Right ventricle myocardium inferior (tissue), 1 donor: ENCODE data around the gene TOGARAM1. TPM values are rescaled to one million over a fixed set of nuclear protein-coding genes. Genes with fewer than 3 reads are reported as not detected.
A peak's percentile ranks its signal among the peaks of the same experiment; 100 is the strongest.

Experiments
- ATAC-seq: fragments of 200-7000 bp; cut with Tn5 transposase; one replicate; pipeline ENCODE4 v1.9.1; 2020; ENCODE audit warnings: mild to moderate bottlenecking, moderate library complexity
- DNase-seq: peaks from one replicate; pipeline ENCODE4 v3.0.0; 2021; ENCODE audit errors: missing footprints
- intact Hi-C: fragments of 100-400 bp; cut with DNase I; formaldehyde crosslinking; loops from one replicate; pipeline ENCODE4 v1.11.0; 2022
- total RNA-seq: library from RNA; stranded (reverse); fragmentation: NEBNext Ultra II Directional; extraction: Animal tissue kit (Norgen Biotek cat#: 25700); gene quantifications from one replicate; pipeline ENCODE4 v1.2.1, GENCODE V29; 2021
- donor health status: DM: no; HTN: yes; CAD: no; lungs with severe emphysema.

TOGARAM1 gene
- total RNA-seq, 1 donor from 2014 or later = 20.5 TPM

DNA sequence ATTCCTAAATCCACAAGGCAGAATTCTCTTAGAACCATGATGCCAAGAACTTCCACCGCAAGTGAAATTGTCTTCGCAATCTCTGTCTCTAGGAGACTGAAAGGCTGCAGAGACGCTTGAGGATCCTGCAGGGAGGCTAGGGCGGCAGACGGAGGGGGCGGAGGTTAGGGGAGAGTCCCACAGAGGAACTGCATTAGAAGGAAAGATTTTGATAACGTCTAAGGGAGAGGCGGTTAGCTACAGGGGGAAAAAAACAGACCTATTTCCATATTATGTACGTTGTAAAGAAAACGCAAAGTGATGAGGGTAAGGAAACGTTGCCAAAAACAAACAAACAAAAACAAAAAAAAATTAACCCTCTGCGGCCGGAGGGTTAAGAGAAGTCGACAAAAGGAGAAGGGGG, 838 bp upstream of the TOGARAM1 start:
- intact Hi-C loops = loop anchor here (5.0 kb wide), 2 partner anchors 49 to 121 kb away; partner anchors contain the start of gene PRPF39
- DNase-seq = peak; percentile 70
- ATAC-seq = peak; percentile 52

DNA sequence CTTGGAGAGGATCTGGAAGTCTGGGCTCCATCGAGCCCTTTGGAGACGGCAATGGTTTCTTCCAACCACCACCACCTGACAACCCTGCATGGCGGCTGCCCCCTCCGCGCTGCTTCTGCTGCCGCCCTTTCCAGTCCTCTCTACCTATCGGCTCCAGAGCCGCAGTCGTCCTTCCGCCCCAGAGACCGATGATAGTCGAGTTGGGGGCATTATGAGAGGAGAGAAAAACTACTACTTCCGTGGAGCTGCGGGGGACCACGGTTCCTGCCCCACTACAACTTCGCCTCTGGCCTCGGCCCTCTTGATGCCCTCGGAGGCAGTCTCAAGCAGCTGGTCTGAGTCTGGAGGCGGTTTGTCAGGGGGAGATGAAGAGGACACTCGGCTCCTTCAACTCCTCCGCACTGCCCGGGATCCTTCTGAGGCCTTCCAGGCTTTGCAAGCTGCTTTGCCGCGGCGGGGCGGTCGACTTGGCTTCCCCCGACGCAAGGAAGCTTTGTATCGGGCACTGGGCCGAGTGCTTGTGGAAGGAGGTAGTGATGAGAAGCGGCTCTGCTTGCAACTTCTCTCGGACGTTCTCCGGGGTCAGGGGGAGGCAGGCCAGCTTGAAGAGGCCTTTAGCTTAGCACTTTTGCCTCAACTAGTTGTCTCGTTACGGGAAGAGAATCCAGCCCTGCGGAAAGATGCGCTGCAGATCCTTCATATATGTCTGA, 499 bp downstream of the TOGARAM1 start:
- intact Hi-C loops = loop anchor here (1.0 to 5.0 kb wide), 4 partner anchors 50 to 172 kb away; partner anchors contain the start of genes FKBP3 and PRPF39
- DNase-seq (peak; percentile 83), ATAC-seq (peak; percentile 45)

DNA sequence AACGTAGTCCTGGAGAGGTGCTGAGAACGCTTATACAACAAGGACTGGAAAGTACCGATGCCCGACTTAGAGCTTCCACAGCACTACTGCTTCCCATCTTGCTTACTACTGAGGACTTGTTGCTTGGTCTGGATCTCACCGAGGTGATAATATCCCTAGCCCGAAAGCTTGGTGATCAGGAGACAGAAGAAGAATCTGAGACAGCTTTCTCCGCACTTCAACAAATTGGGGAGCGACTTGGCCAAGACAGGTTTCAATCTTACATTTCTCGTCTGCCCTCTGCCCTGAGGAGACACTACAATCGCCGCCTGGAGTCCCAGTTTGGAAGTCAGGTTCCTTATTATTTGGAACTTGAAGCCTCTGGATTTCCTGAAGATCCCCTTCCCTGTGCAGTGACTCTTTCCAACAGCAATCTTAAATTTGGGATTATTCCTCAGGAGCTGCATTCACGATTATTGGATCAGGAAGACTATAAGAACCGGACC, 1.1 kb downstream of the TOGARAM1 start:
- ATAC-seq (no peak), DNase-seq (no peak)
- intact Hi-C loops = loop anchor here (2.0 to 5.0 kb wide), 3 partner anchors 51 to 119 kb away; partner anchors contain the start of gene PRPF39

DNA sequence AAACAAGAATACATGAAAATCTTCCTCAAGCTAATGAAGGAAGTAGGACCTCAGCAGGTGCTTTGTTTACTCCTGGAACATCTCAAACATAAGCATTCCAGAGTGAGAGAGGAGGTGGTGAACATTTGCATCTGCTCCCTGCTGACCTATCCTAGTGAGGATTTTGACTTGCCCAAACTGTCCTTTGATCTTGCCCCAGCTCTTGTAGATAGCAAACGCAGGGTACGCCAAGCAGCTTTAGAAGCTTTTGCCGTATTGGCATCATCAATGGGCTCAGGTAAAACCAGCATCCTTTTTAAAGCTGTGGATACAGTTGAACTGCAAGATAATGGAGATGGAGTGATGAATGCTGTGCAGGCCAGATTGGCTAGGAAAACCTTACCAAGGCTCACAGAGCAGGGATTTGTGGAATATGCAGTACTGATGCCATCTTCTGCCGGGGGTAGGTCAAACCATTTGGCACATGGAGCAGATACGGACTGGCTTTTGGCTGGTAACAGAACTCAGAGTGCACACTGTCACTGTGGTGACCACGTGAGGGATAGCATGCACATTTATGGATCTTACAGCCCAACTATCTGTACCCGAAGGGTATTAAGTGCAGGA, 1.9 kb downstream of the TOGARAM1 start:
- ATAC-seq (no peak), DNase-seq (no peak)
- intact Hi-C loops = loop anchor here (2.0 to 5.0 kb wide), 3 partner anchors 52 to 118 kb away; partner anchors contain the start of gene PRPF39

DNA sequence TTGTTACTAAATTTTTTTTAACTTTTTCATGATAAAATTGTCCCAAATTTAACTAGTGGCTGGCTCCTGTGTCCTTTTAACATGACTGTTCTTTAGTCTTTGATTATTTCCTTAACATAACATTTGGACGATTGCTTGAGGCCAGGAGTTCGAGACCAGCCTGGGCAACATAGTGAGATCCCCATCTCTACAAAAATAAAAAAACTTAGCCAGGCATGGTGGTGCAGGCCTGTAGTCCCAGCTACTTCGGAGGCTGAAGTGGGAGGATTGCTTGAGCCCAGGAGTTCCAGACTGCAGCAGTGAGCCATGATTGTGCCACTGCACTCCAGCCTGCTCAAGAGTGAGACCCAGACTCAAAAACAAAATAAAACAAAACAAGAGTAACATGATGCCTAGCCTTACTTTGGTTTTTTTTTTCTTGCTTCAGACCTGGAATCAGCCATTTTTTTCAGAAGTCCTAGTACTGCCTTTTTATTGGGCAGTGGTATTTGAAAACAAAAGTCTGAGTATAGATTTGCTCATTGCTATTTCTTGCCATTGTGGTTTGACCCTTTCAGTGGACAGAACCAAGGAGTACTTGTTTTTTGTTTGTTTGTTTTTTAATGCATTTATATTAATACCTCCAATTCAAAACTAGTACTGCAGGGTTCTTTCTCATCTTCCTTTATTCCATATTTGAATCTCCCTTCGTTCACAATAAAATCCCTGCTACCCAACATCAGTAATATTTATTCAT, 4.8 kb downstream of the TOGARAM1 start:
- no peak for ATAC-seq
- no peak for DNase-seq
- intact Hi-C loops = no loop called here

DNA sequence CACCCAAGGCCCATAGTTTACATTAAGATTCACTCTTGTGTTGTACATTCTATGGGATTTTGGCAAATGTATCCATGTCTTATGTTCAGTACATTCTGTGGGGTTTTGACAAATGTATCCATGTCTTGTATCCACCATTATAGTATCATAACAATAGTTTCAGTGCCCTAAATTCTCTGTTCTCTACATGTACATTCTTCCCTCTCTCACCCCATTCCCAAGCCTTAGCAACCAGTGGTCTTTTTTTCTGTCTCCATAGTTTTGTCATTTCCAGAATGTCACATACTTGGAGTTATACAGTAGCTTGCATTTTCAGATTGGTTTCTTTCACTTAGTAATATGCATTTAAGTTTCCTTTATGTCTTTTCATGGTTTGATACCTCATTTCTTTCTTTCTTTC, 6.7 kb downstream of the TOGARAM1 start:
- DNase-seq = no peak
- intact Hi-C loops = no loop called here
- ATAC-seq = no peak

DNA sequence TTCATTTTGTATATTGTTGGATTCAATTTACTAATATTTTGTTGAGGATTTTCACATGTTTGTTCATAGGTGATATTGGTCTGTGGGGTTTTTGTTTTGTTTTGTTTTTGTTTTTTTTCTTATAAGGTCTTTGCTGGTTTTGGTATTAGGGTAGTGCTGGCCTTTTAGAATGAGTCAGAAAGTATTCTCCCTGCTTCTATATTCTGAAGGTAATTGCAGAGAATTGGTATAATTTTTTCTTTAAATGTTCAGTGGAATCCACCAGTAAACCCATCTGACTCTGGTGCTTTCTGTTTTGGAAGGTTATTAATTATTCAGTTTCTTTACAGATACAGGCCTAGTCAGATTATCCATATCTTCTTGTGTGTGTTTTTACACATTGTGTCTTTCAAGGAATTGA, 8.9 kb downstream of the TOGARAM1 start:
- ATAC-seq (no peak), DNase-seq (no peak)
- intact Hi-C loops = no loop called here

DNA sequence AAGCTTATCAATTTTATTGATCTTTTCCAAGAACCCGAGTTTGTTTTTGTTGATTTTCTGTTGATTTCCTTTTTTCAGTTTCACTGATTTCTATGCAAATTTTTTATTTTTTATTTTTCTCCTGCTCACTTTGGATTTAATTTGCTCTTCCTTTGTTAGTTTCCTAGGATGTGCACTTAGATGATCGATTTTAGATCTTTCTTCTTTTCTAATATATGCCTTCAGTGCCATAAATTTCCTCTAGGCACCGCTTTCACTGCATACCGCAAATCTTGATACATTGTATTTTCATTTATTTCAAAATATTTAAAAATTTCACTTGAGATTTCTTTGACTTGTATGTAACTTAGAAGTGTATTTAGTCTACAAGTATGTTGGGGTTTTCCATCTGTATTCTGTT, 9.5 kb downstream of the TOGARAM1 start:
- intact Hi-C loops = no loop called here
- ATAC-seq = no peak
- DNase-seq = no peak

DNA sequence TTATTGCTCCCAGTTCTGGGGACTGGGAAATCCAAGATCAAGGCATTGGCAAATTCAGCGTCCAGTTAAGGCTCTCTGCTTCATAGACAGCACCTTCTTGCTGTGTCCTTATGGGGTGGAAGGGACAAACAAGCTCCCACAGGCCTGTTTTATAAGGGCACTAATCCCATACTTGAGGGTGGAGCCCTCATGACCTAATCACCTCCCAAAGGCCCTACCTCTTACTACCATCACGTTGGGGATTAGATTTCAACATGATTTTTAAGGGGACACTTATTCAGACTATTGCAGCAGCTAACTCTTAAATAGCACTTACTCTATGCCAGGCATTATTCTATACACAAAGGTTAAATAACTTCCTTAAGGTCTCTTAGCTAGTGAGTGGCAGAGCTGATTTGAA, 17.3 kb downstream of the TOGARAM1 start:
- intact Hi-C loops = no loop called here
- ATAC-seq (no peak), DNase-seq (no peak)

DNA sequence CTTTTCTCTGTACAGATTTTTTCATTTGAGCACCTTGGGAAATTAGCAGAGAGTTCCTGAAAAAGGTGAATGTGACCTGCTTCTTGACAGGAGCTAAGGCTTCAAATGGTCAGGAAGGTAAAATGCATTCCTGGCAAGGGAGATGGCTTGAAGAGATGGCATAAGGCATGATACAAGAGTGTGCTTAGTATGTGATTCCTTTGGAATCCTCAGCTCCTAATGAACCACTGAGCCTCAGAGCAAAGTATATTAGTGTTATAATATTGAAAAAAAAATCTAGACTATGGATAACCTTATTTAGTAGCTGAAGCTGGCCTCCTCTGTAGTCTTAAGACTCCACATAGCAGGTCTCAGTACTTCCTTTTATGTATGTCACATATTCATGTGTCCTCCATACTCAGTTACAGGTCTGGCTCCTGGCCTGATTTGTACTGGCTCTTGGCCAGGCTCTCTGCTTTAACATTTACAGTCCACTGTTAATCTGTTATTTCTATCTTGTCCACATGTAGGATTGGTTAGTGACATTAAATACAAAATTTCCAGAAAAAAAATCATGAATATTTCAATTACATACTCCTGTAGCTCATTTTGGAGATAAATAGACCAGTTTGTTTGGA, 17.9 kb downstream of the TOGARAM1 start:
- DNase-seq (no peak), ATAC-seq (peak; percentile 67)
- intact Hi-C loops = no loop called here

DNA sequence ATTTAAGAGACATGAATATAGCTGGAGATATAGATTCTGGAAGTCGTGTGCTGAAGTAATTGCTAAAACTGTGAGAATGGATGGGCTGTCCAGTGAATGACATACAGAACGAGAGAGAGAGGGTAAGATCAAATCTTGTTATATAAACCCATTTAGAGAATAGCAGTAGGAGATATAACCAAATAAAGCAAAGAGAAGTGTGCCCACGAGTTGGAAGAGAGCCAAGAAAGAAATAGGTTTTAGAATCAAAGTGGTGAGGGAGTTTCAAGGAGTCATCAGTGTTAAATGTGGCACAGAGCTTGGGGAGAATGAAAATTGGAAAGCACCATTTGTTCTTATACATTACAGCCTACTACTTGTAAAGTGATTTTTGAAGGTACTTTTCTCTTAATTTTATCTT, 19.2 kb downstream of the TOGARAM1 start:
- intact Hi-C loops = no loop called here
- DNase-seq = no peak
- no peak for ATAC-seq

DNA sequence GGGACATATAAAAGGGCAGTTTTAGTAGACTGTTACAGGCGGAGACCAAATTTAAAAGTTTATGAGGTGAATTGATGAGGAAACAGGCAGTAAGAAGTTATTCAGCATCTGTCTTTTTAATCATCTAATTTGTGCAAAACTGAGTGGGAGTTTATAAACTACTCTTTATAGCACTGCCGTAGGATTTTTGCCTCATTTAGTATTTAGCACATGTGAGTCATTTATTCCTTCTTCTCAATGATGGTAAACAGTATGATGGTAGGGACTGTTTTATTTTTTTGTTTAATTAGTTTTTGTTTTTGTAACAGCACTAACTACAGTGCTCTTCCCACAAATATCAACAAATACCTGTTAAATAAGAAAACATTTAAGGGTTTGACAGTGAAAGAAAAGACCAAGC, 20.6 kb downstream of the TOGARAM1 start:
- no peak for DNase-seq
- no peak for ATAC-seq
- intact Hi-C loops = no loop called here

DNA sequence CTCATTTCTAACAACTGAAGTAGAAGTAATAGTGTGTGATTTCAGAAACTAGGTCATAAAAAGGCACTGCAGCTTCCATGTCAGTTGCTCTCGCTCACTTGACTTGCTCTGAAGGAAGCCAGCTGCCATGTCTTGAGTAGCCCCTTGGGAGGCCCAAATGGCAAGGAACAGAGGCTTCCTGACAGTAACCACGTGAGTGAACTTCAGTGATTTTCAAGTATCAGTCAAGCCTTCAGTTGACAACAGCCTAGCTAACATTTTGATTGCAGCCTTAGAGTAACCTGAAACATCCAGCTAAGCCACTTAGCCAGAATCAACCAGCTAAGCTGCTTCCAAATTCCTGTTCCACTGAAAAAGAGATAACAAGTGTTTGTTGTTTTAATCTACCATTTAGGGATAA, 26.7 kb downstream of the TOGARAM1 start:
- intact Hi-C loops = no loop called here
- DNase-seq (no peak), ATAC-seq (peak; percentile 84)

DNA sequence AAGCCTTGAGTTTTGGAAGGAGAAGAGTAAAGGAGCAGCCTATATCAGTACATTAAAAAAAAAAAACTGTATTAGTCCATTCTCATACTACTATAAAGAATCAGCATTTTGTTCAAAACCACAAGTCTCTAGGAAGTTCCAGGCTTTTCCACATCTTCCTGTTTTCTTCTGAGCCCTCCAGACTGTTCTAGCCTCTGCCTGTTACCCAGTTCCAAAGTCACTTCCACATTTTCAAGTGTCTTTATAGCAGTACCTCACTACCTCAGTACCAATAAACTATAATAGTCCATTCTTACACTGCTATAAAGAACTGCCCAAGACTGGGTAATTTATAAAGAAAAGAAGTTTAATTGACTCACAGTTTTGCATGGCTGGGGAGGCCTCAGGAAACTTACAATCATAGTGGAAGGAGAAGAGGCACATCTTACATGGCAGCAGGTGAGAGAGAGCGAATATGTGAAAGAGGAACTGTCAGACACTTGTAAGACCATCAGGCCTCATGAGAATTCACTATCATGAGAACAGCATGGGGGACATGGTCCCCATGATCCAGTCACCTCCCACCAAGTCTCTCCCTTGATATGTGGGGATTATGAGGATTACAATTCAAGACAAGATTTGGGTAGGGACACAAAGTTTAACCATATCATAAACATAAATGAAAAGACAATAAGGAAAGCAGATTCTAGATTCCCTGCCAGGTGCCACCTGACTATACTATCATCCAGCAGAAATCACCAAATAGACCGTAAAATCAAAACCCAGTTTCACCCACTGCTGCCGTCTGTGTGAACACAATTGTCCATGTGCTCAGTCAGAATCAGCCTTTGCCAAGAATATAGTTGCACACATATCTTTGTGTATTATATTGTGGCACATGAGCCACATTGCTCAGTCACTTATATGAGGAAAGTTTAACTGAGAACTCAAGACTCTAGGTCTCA, 27.8 kb downstream of the TOGARAM1 start:
- peak; percentile 35 for ATAC-seq
- intact Hi-C loops = no loop called here
- DNase-seq = no peak

DNA sequence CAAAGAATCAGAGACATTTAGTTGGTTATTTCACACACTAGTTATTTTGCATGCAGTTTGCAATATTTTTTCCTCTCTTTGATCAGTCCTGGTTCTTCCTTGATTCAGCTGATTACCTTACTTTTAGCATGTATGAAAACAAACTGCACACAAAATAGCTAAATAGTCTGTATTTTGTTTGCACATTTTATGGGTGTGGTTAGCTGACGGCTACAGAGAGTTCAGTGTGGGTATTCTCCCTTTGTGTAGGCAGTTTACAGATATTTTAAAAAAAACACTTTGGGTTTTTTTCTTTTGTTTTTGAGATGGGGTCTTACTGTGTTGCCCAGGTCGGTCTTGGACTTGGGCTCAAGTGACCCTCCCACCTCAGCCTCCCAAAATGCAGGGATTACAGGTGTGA, 28.5 kb downstream of the TOGARAM1 start:
- DNase-seq (no peak), ATAC-seq (no peak)
- intact Hi-C loops = no loop called here

DNA sequence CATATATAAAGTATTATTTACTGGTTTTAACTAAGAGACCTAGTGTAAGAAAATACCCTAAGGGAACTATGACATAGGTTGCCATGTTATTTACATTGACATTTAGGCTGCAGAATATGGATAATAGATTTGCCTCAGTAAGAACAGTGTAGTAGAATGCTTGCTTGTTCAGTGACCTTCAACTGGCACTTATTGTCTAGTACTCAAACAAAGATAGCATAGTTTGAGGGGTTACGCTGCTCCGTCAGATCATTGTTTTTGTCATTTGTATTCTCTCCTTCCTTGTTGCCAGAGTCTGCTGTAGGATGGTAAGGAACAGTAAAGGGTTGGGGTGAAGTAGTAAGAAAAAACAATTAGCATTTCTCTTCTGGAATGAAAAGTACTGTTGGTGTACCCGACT, 33.2 kb downstream of the TOGARAM1 start:
- DNase-seq (no peak), ATAC-seq (no peak)
- intact Hi-C loops = no loop called here

DNA sequence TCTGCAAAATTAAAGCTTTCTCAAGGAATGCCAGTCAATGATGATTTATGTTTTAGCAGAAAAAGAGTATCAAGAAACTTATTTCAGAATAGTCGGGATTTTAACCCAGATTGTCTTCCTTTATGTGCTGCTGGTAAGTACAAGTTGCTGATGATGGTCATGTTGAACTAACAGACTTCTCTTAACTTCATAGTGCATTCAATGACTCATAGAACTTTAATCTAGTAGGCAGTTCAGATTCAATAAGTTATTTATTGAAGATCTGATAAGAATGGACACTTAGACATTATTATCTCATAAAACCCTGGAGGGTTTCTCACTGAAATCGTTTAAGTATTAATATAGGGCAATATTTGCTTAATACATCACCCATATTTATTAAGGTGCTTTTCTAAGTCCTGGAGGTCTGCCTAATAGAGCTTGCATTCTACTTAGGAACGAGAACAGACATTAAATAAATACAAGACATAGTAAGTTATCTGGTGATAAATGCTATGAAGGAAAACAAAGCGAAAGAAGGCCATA, 33.8 kb downstream of the TOGARAM1 start:
- DNase-seq (no peak), ATAC-seq (no peak)
- intact Hi-C loops = no loop called here

DNA sequence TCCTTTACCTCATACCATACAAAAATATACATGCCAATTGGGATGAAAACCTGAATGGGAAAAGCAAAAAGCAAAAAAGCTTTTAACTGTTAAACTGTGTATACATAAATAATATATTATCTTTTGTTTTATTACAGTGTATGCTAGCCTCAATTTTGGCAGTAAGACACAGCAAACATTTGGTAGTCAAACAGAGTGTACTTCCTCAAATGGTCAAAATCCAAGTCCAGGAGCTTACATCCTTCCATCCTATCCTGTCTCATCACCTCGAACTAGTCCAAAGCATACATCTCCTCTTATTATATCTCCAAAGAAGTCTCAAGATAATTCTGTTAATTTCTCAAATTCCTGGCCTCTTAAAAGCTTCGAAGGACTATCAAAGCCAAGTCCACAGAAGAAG, 41.9 kb downstream of the TOGARAM1 start:
- intact Hi-C loops = no loop called here
- DNase-seq (no peak), ATAC-seq (no peak)
